HepG2 (cell line): ENCODE data around the gene GEMIN4. TPM values are rescaled to one million over a fixed set of nuclear protein-coding genes. Genes with fewer than 3 reads are reported as not detected.
A peak's percentile ranks its signal among the peaks of the same experiment; 100 is the strongest.

Source experiments
- CBX2 ChIP-seq, 2 experiments: fragments of 200-600 bp in 1 of 2; sonication (generic); formaldehyde crosslinking in 1 of 2; IDR thresholded peaks; 2 replicates each; pipeline versions ENCODE4 v1.7.0 to v1.8.1; 2018 to 2022; ENCODE audit warnings: low read depth in 2 of 2, low read length in 1 of 2, mild to moderate bottlenecking in 1 of 2, missing genetic modification reagents in 1 of 2
- FOXP1 ChIP-seq, 2 experiments: fragments of 450-650 bp in 1 of 2; IDR thresholded peaks; 2 replicates each; pipeline ENCODE4 v1.6.1; 2017 to 2018; ENCODE audit warnings: antibody characterized with exemption in 1 of 2
- HCFC1 ChIP-seq: fragments of 150-350 bp; IDR thresholded peaks from 2 replicates; pipeline ENCODE4 v1.6.1; 2014; ENCODE audit warnings: low read depth, low read length
- LRRFIP1 ChIP-seq: sonication (generic); formaldehyde crosslinking; conservative IDR thresholded peaks from 2 replicates; pipeline ENCODE4 v1.4.0; 2020; ENCODE audit warnings: missing genetic modification reagents
- PAWR ChIP-seq: sonication (generic); formaldehyde crosslinking; IDR thresholded peaks from 2 replicates; pipeline ENCODE4 v1.4.0; 2020; ENCODE audit warnings: missing genetic modification reagents, mild to moderate bottlenecking, borderline replicate concordance
- POGK ChIP-seq: sonication (generic); formaldehyde crosslinking; conservative IDR thresholded peaks from 2 replicates; pipeline ENCODE4 v1.8.0; 2022; ENCODE audit warnings: mild to moderate bottlenecking, moderate library complexity, missing genetic modification reagents
- RARG ChIP-seq: sonication (generic); formaldehyde crosslinking; IDR thresholded peaks from 2 replicates; pipeline ENCODE4 v1.4.0; 2020; ENCODE audit warnings: low read depth, mild to moderate bottlenecking, missing genetic modification reagents
- THYN1 ChIP-seq: sonication (generic); formaldehyde crosslinking; IDR thresholded peaks from 2 replicates; pipeline ENCODE4 v1.8.1; 2023; ENCODE audit warnings: low read depth, mild to moderate bottlenecking, moderate library complexity, missing genetic modification reagents, borderline replicate concordance
- ZBED4 ChIP-seq: sonication (generic); formaldehyde crosslinking; IDR thresholded peaks from 2 replicates; pipeline ENCODE4 v1.4.0; 2020; ENCODE audit warnings: missing genetic modification reagents, borderline replicate concordance
- ZNF260 ChIP-seq: sonication (generic); formaldehyde crosslinking; IDR thresholded peaks from 2 replicates; pipeline ENCODE4 v1.4.0; 2020; ENCODE audit warnings: missing genetic modification reagents, low read depth, mild to moderate bottlenecking, borderline replicate concordance
- ZNF264 ChIP-seq: sonication (generic); formaldehyde crosslinking; IDR thresholded peaks from 2 replicates; pipeline ENCODE4 v1.4.0; 2020; ENCODE audit warnings: missing genetic modification reagents
- ZNF296 ChIP-seq: sonication (generic); formaldehyde crosslinking; conservative IDR thresholded peaks from 2 replicates; pipeline ENCODE4 v1.5.0; 2020; ENCODE audit warnings: mild to moderate bottlenecking, missing genetic modification reagents
- ZNF335 ChIP-seq: sonication (generic); formaldehyde crosslinking; IDR thresholded peaks from 2 replicates; pipeline ENCODE4 v1.4.0; 2020; ENCODE audit warnings: missing genetic modification reagents
- ZNF574 ChIP-seq: sonication (generic); formaldehyde crosslinking; IDR thresholded peaks from 2 replicates; pipeline ENCODE4 v1.4.0; 2020; ENCODE audit warnings: missing genetic modification reagents
- ZNF615 ChIP-seq: sonication (generic); formaldehyde crosslinking; IDR thresholded peaks from 2 replicates; pipeline ENCODE4 v1.5.0; 2020; ENCODE audit warnings: mild to moderate bottlenecking, missing genetic modification reagents, borderline replicate concordance
- ZNF788 ChIP-seq: sonication (generic); formaldehyde crosslinking; IDR thresholded peaks from 2 replicates; pipeline ENCODE4 v1.5.0; 2020; ENCODE audit warnings: mild to moderate bottlenecking, missing genetic modification reagents, borderline replicate concordance
- polyA plus RNA-seq, 8 experiments: library from polyadenylated mRNA; depleted of rRNA in 3 of 8; stranded (reverse) in 7 of 8; unstranded in 1 of 8; fragments of >200 nt; fragmentation: Illumina TruSeq in 4 of 8; extraction: Trizol in 4 of 8; gene quantifications; 2 replicates each; pipeline versions ENCODE4 v1.2.1 to v1.2.3, GENCODE V29; 2011 to 2016; ENCODE audit warnings: low read depth in 4 of 8, missing spikeins in 1 of 8, mixed read lengths in 1 of 8; ENCODE audit not compliant: insufficient read depth in 1 of 8
- total RNA-seq, 5 experiments: library from RNA; depleted of rRNA; stranded (reverse); fragments of >200 nt; fragmentation: Illumina TruSeq; extraction: Trizol; gene quantifications; 2 replicates each; pipeline ENCODE4 v1.2.3, GENCODE V29; 2016; ENCODE audit warnings: low read depth in 1 of 5

GEMIN4 gene
- total and polyA plus RNA-seq, 2 of the 13 experiments (the other 11 are each of a cell fraction or from before 2014, with no cell fraction given): 10.8 to 22.7 TPM

GRCh38 chr17:752002-752619, at the start of gene GEMIN4 (continued):
- TF ChIP-seq ZNF574 (CRISPR knock-in tag) (peak; percentile 77), ZNF296 (CRISPR knock-in tag) (no peak; the same call in 1 of the 2 replicates), HCFC1 (no peak), RARG (CRISPR knock-in tag) (no peak), LRRFIP1 (no peak), POGK (no peak; the same call in none of the 2 replicates), FOXP1 (IDR thresholded peaks at IDR 0.05) (no peak), FOXP1 (CRISPR knock-in tag; IDR thresholded peaks at IDR 0.05) (no peak), ZNF615 (CRISPR knock-in tag) (no peak), ZNF260 (CRISPR knock-in tag) (no peak), CBX2 (IDR thresholded peaks at IDR 0.05; ENCODE audit: low read depth, low read length) (no peak), CBX2 (CRISPR knock-in tag; IDR thresholded peaks at IDR 0.05; ENCODE audit: low read depth) (peak; percentile 88; the same call in 1 of the 2 replicates), PAWR (CRISPR knock-in tag) (no peak), ZBED4 (CRISPR knock-in tag) (peak; percentile 21; the same call in 1 of the 2 replicates), ZNF264 (no peak), ZNF788 (CRISPR knock-in tag) (peak; percentile 31; the same call in 1 of the 2 replicates), THYN1 (CRISPR knock-in tag) (no peak), ZNF335 (CRISPR knock-in tag) (no peak)
